Breast epithelium (tissue), 4 donors: Measurements from ENCODE around the gene PCDHGA10. TPM values are rescaled to one million over a fixed set of nuclear protein-coding genes. Genes with fewer than 3 reads are reported as not detected.

Experiments
- DNase-seq, 2 donors: peaks; one replicate each; pipeline ENCODE4 v3.0.0-alpha.2; 2019; ENCODE audit warnings: low spot score in 2 of 2
- H3K27ac ChIP-seq, 2 donors: fragments of 200-600 bp; sonication (generic) in 1 of 2; one replicate each; pipeline ENCODE4 v1.5.1; 2016 to 2019; ENCODE audit warnings: mild to moderate bottlenecking in 1 of 2
- H3K27me3 ChIP-seq, 2 donors: fragments of 200-600 bp; sonication (generic) in 1 of 2; one replicate each; pipeline versions ENCODE4 v1.5.1 to v1.6.0; 2017 to 2019; ENCODE audit warnings: control low read depth in 1 of 2, mild to moderate bottlenecking in 1 of 2
- H3K36me3 ChIP-seq: fragments of 200-600 bp; one replicate; pipeline ENCODE4 v1.5.1; 2019
- H3K4me1 ChIP-seq, 2 donors: fragments of 200-600 bp; sonication (generic); one replicate each; pipeline ENCODE4 v1.5.1; 2016 to 2019; ENCODE audit warnings: control low read depth in 1 of 2
- H3K4me3 ChIP-seq, 3 donors: fragments of 200-600 bp; sonication (generic); 1 replicate in 2 of 3; 2 replicates in 1 of 3; pipeline ENCODE4 v1.5.1; 2016 to 2019; ENCODE audit warnings: mild to moderate bottlenecking in 3 of 3, moderate library complexity in 2 of 3
- H3K9me3 ChIP-seq, 2 donors: fragments of 200-600 bp; sonication (generic) in 1 of 2; one replicate each; pipeline ENCODE4 v1.5.1; 2016 to 2019; ENCODE audit warnings: control low read depth in 1 of 2
- CTCF ChIP-seq, 3 donors: fragments of 450-650 bp; IDR thresholded peaks; one replicate each; pipeline ENCODE4 v1.5.1; 2016 to 2017; ENCODE audit warnings: antibody characterized with exemption in 3 of 3, mild to moderate bottlenecking in 3 of 3, moderate library complexity in 3 of 3
- POLR2A ChIP-seq: fragments of 450-650 bp; IDR thresholded peaks from one replicate; pipeline ENCODE4 v1.6.1; 2016; ENCODE audit warnings: antibody characterized with exemption, mild to moderate bottlenecking, moderate library complexity
- POLR2AphosphoS5 ChIP-seq, 3 donors: sonication (generic); formaldehyde crosslinking; IDR thresholded peaks; one replicate each; pipeline ENCODE4 v1.6.1; 2017; ENCODE audit warnings: antibody characterized with exemption in 3 of 3
- intact Hi-C: fragments of 100-400 bp; cut with DNase I; formaldehyde crosslinking; loops from one replicate; pipeline ENCODE4 v1.15.1; 2023; ENCODE audit warnings: low total_unique reads
- total RNA-seq, 3 donors: library from RNA; depleted of rRNA; stranded (reverse); fragments of >200 nt; gene quantifications; one replicate each; pipeline ENCODE4 v1.1.0, GENCODE V29; 2016

Gene PCDHGA10
- total RNA-seq, result 10 to 100 TPM in 2 of 3 donors, 1 to 10 TPM in 1; 7.2 to 10.7 (median 10.5) TPM

GRCh38 chr5:141412854-141413539 is at the start of gene PCDHGA10:
Gene PCDHGA10, plus strand, starts transcription at chr5:141412987. Its CDS starts 189 bp downstream, at chr5:141413176.
- H3K27ac ChIP-seq, result no peak within 1 kb of the TSS
- no peak for DNase-seq
- TF ChIP-seq POLR2A (no peak), CTCF (IDR thresholded peaks at IDR 0.05) (peak in 1 of 3 donors; percentile 19)
- intact Hi-C loops, result no loop called here
- no peaks in the 10 kb centered on the region for H3K27me3 ChIP-seq
- H3K4me1 ChIP-seq, result no peaks in the 10 kb centered on the region
- H3K4me3 ChIP-seq, result peak within 1 kb of the TSS; percentile 29 to 59 (median 30)
- H3K36me3 ChIP-seq, result no peaks in the 10 kb centered on the region
- peaks cover 73 to 99% of the 10 kb centered on the region in 2 donors for H3K9me3 ChIP-seq

- no peak within 1 kb of the TSS for H3K27ac ChIP-seq
- H3K27me3 ChIP-seq, result no peaks in the 10 kb centered on the region
- H3K4me1 ChIP-seq, result no peaks in the 10 kb centered on the region
- intact Hi-C loops, result no loop called here
- peaks cover 86 to 98% of the 10 kb centered on the region in 2 donors for H3K9me3 ChIP-seq
- TF ChIP-seq CTCF (IDR thresholded peaks at IDR 0.05) (peak in 1 of 3 donors; percentile 8), POLR2AphosphoS5 (IDR thresholded peaks at IDR 0.05) (no peak)
- no peaks in the 10 kb centered on the region for H3K36me3 ChIP-seq
- H3K4me3 ChIP-seq, result peak within 1 kb of the TSS in 2 of 3 donors; percentile 31 to 51
- no peak for DNase-seq
Observed at GRCh38 chr5:141363952-141364660, 48.7 kb upstream of the PCDHGA10 start, which contains the start of gene PCDHGA5. Gene PCDHGA5, plus strand, starts transcription at chr5:141364162. Its CDS starts 169 bp downstream, at chr5:141364331.

GRCh38 chr5:141366016-141366896 is 46.5 kb upstream of the PCDHGA10 start:
- Histone ChIP-seq H3K27ac (no peak overlapping the region), H3K4me1 (no peaks in the 10 kb centered on the region), H3K4me3 (peak overlapping the region in 1 of 3 donors; percentile 38), H3K36me3 (no peaks in the 10 kb centered on the region), H3K27me3 (no peaks in the 10 kb centered on the region), H3K9me3 (peaks cover 81 to 98% of the 10 kb centered on the region in 2 donors)
- intact Hi-C loops, result no loop called here
- DNase-seq, result no peak
- no peak for TF ChIP-seq CTCF (IDR thresholded peaks at IDR 0.05)
- no peak for TF ChIP-seq POLR2AphosphoS5 (IDR thresholded peaks at IDR 0.05)
- TF ChIP-seq POLR2A, result no peak

GRCh38 chr5:141369994-141370848 is 42.6 kb upstream of the PCDHGA10 start, which contains the start of gene PCDHGB3:
Gene PCDHGB3, plus strand, starts transcription at chr5:141370242. Its CDS starts 153 bp downstream, at chr5:141370395.
- Histone ChIP-seq H3K36me3 (no peaks in the 10 kb centered on the region), H3K9me3 (peaks cover 87 to 100% of the 10 kb centered on the region in 2 donors), H3K27me3 (no peaks in the 10 kb centered on the region), H3K27ac (no peak within 1 kb of the TSS), H3K4me1 (no peaks in the 10 kb centered on the region), H3K4me3 (peak within 1 kb of the TSS; percentile 15 to 34 (median 17))
- intact Hi-C loops, result no loop called here
- DNase-seq, result no peak
- TF ChIP-seq POLR2AphosphoS5 (IDR thresholded peaks at IDR 0.05) (no peak), POLR2A (no peak), CTCF (IDR thresholded peaks at IDR 0.05) (no peak)
